GM12878 (cell line): ENCODE data around the gene MSH2. TPM values are rescaled to one million over a fixed set of nuclear protein-coding genes. Genes with fewer than 3 reads are reported as not detected.

ENCODE experiments used
- CBX3 ChIP-seq: fragments of 200-600 bp; sonication (generic); IDR thresholded peaks from 2 replicates; pipeline ENCODE4 v1.6.1; 2016; ENCODE audit warnings: low read depth, borderline replicate concordance
- CHD1 ChIP-seq: IDR thresholded peaks from 2 replicates; pipeline ENCODE4 v1.6.1; 2012; ENCODE audit warnings: low read depth, low read length, improper control_type of control experiment
- CHD4 ChIP-seq: fragments of 200-600 bp; sonication (generic); IDR thresholded peaks from 2 replicates; pipeline ENCODE4 v1.6.1; 2016; ENCODE audit warnings: mild to moderate bottlenecking
- ESRRA ChIP-seq: IDR thresholded peaks from 2 replicates; pipeline ENCODE4 v1.6.1; 2012; ENCODE audit warnings: mild to moderate bottlenecking, low read length, improper control_type of control experiment
- FOXK2 ChIP-seq: fragments of 450-650 bp; IDR thresholded peaks from 2 replicates; pipeline ENCODE4 v1.6.1; 2017; ENCODE audit warnings: mild to moderate bottlenecking, moderate library complexity
- IKZF2 ChIP-seq, 2 experiments: fragments of 450-650 bp; IDR thresholded peaks; 2 replicates each; pipeline ENCODE4 v1.6.1; 2017; ENCODE audit warnings: mild to moderate bottlenecking in 2 of 2, moderate library complexity in 2 of 2
- MEF2B ChIP-seq: fragments of 450-650 bp; IDR thresholded peaks from 2 replicates; pipeline ENCODE4 v1.6.1; 2018; ENCODE audit warnings: mild to moderate bottlenecking, moderate library complexity; ENCODE audit not compliant: partially characterized antibody, poor library complexity, severe bottlenecking
- NR2C1 ChIP-seq: fragments of 450-650 bp; IDR thresholded peaks from 2 replicates; pipeline ENCODE4 v1.6.1; 2017; ENCODE audit warnings: antibody characterized with exemption, mild to moderate bottlenecking, moderate library complexity
- PAX8 ChIP-seq: fragments of 450-650 bp; IDR thresholded peaks from 2 replicates; pipeline ENCODE4 v1.6.1; 2017; ENCODE audit warnings: mild to moderate bottlenecking, moderate library complexity
- PML ChIP-seq: IDR thresholded peaks from 2 replicates; pipeline ENCODE4 v1.6.1; 2012; ENCODE audit warnings: low read length, inconsistent platforms
- RB1 ChIP-seq: fragments of 450-650 bp; formaldehyde crosslinking; IDR thresholded peaks from 2 replicates; pipeline ENCODE4 v1.6.1; 2017; ENCODE audit warnings: mild to moderate bottlenecking, borderline replicate concordance
- SP1 ChIP-seq: IDR thresholded peaks from one replicate; pipeline ENCODE4 v1.6.1; 2011; ENCODE audit warnings: low read depth, low read length
- TCF12 ChIP-seq: IDR thresholded peaks from 2 replicates; pipeline ENCODE4 v1.6.1; 2011; ENCODE audit warnings: low read depth, mild to moderate bottlenecking, low read length
- ZBED1 ChIP-seq: IDR thresholded peaks from 2 replicates; pipeline ENCODE4 v1.6.1; 2016; ENCODE audit warnings: borderline replicate concordance
- ZNF207 ChIP-seq: fragments of 450-650 bp; IDR thresholded peaks from 2 replicates; pipeline ENCODE4 v1.6.1; 2014; ENCODE audit warnings: antibody characterized with exemption, mild to moderate bottlenecking, borderline replicate concordance
- polyA plus RNA-seq, 11 experiments: library from polyadenylated mRNA; depleted of rRNA in 4 of 11; unstranded in 6 of 11; stranded (reverse) in 5 of 11; fragments of >200 nt; fragmentation: Nextera tagmentation in 4 of 11; fragmentation: Illumina TruSeq in 1 of 11; extraction: Ambion mirVana in 4 of 11; extraction: Trizol in 1 of 11; gene quantifications; 1 replicate in 1 of 11; 2 replicates in 10 of 11; pipeline versions ENCODE4 v1.2.1 to v1.2.3, GENCODE V29; 2011 to 2016; ENCODE audit warnings: inconsistent platforms in 2 of 11, missing spikeins in 2 of 11, low read depth in 1 of 11
- total RNA-seq, 4 experiments: library from RNA; depleted of rRNA in 3 of 4; stranded (reverse); fragments of >200 nt in 3 of 4; fragmentation: Illumina TruSeq in 1 of 4; extraction: Trizol in 1 of 4; gene quantifications; 2 replicates each; pipeline versions ENCODE4 v1.2.1 to v1.2.3, GENCODE V29; 2013 to 2021
- TF ChIP-seq, protein P1 (sequence below), 3 experiments: IDR thresholded peaks in 2 of 3; conservative IDR thresholded peaks in 1 of 3; 2 replicates each; pipeline ENCODE4 v1.5.1; 2011; ENCODE audit warnings: low read depth in 3 of 3, low read length in 3 of 3, mild to moderate bottlenecking in 3 of 3, control low read depth in 2 of 3, moderate library complexity in 2 of 3, inconsistent platforms in 1 of 3, mixed read lengths in 1 of 3; ENCODE audit not compliant: control insufficient read depth in 2 of 3, insufficient read depth in 1 of 3; ENCODE audit errors: extremely low read depth in 1 of 3
- TF ChIP-seq, protein P2 (sequence below): fragments of 450-650 bp; IDR thresholded peaks from 2 replicates; pipeline ENCODE4 v1.6.1; 2018; ENCODE audit warnings: borderline replicate concordance, mild to moderate bottlenecking; ENCODE audit not compliant: partially characterized antibody
- TF ChIP-seq, protein P3 (sequence below): IDR thresholded peaks from 2 replicates; pipeline ENCODE4 v1.6.1; 2012; ENCODE audit warnings: low read depth, low read length, improper control_type of control experiment
- TF ChIP-seq, protein P4 (sequence below): fragments of 450-650 bp; IDR thresholded peaks from 2 replicates; pipeline ENCODE4 v1.6.1; 2016; ENCODE audit warnings: mild to moderate bottlenecking, moderate library complexity, borderline replicate concordance
- TF ChIP-seq, protein P5 (sequence below): IDR thresholded peaks from 2 replicates; pipeline ENCODE4 v1.6.1; 2011; ENCODE audit warnings: borderline replicate concordance, low read depth, mild to moderate bottlenecking, moderate library complexity, mixed read lengths, low read length; ENCODE audit not compliant: insufficient read depth; ENCODE audit errors: extremely low read length

Gene MSH2
- total and polyA plus RNA-seq, 10 of the 15 experiments (the other 5 are each of a cell fraction or from before 2014, with no cell fraction given): 24.3 to 94.4 (median 55.5) TPM

DNA sequence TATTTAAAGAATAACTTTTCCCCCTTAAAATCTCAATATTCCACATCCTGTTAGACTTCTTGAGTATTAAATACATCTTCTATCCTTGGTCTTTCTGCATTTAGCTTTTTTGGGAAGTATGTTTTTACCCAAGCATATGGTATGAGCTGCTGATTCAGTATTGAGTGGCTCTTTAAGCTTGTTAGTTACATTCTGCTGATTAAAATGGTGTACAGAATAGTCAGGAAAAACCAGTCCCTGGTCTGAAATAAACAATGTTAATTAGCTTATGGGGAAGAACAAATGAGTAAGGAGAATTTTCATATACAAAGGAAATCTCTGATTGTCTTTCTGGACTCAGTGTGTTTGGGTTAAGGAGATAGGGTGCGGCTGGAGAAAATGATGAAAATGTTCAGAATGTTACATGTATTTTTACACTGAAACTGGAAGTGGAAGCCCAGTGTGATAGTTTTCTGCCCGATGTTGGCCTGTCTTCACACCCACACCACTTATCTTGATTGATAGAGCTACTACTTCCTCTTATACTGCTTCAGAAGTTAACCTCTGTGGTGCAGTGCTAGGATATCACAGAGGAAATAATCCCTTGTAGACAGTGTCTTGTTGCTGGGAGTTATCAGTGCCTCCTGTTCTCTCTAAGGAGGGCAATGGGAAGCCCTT is 84.0 kb downstream of the MSH2 start (continued):
- TF ChIP-seq CHD1 (no peak), IKZF2 (IDR thresholded peaks at IDR 0.05) (peak; percentile 62 to 69; a peak in 3 of 4 replicates), ZBED1 (no peak), CHD4 (no peak), CBX3 (no peak), ESRRA (no peak), MEF2B (no peak), SP1 (no peak), PAX8 (no peak), PML (no peak), RB1 (no peak), ZNF207 (no peak), TCF12 (no peak), NR2C1 (no peak), FOXK2 (no peak)
- TF ChIP-seq, protein P1, sequence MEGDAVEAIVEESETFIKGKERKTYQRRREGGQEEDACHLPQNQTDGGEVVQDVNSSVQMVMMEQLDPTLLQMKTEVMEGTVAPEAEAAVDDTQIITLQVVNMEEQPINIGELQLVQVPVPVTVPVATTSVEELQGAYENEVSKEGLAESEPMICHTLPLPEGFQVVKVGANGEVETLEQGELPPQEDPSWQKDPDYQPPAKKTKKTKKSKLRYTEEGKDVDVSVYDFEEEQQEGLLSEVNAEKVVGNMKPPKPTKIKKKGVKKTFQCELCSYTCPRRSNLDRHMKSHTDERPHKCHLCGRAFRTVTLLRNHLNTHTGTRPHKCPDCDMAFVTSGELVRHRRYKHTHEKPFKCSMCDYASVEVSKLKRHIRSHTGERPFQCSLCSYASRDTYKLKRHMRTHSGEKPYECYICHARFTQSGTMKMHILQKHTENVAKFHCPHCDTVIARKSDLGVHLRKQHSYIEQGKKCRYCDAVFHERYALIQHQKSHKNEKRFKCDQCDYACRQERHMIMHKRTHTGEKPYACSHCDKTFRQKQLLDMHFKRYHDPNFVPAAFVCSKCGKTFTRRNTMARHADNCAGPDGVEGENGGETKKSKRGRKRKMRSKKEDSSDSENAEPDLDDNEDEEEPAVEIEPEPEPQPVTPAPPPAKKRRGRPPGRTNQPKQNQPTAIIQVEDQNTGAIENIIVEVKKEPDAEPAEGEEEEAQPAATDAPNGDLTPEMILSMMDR (IDR thresholded peaks at IDR 0.05 in 2 of 3, conservative IDR thresholded peaks at IDR 0.05 in 1 of 3; ENCODE audit: control insufficient read depth in 2 of 3, extremely low read depth in 1 of 3, insufficient read depth in 1 of 3, low read depth in 3 of 3, low read length in 3 of 3): no peak
- TF ChIP-seq, protein P2, sequence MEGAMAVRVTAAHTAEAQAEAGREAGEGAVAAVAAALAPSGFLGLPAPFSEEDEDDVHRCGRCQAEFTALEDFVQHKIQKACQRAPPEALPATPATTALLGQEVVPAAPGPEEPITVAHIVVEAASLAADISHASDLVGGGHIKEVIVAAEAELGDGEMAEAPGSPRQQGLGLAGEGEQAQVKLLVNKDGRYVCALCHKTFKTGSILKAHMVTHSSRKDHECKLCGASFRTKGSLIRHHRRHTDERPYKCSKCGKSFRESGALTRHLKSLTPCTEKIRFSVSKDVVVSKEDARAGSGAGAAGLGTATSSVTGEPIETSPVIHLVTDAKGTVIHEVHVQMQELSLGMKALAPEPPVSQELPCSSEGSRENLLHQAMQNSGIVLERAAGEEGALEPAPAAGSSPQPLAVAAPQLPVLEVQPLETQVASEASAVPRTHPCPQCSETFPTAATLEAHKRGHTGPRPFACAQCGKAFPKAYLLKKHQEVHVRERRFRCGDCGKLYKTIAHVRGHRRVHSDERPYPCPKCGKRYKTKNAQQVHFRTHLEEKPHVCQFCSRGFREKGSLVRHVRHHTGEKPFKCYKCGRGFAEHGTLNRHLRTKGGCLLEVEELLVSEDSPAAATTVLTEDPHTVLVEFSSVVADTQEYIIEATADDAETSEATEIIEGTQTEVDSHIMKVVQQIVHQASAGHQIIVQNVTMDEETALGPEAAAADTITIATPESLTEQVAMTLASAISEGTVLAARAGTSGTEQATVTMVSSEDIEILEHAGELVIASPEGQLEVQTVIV: no peak
- TF ChIP-seq, protein P3, sequence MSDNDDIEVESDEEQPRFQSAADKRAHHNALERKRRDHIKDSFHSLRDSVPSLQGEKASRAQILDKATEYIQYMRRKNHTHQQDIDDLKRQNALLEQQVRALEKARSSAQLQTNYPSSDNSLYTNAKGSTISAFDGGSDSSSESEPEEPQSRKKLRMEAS: no peak
- TF ChIP-seq, protein P4, sequence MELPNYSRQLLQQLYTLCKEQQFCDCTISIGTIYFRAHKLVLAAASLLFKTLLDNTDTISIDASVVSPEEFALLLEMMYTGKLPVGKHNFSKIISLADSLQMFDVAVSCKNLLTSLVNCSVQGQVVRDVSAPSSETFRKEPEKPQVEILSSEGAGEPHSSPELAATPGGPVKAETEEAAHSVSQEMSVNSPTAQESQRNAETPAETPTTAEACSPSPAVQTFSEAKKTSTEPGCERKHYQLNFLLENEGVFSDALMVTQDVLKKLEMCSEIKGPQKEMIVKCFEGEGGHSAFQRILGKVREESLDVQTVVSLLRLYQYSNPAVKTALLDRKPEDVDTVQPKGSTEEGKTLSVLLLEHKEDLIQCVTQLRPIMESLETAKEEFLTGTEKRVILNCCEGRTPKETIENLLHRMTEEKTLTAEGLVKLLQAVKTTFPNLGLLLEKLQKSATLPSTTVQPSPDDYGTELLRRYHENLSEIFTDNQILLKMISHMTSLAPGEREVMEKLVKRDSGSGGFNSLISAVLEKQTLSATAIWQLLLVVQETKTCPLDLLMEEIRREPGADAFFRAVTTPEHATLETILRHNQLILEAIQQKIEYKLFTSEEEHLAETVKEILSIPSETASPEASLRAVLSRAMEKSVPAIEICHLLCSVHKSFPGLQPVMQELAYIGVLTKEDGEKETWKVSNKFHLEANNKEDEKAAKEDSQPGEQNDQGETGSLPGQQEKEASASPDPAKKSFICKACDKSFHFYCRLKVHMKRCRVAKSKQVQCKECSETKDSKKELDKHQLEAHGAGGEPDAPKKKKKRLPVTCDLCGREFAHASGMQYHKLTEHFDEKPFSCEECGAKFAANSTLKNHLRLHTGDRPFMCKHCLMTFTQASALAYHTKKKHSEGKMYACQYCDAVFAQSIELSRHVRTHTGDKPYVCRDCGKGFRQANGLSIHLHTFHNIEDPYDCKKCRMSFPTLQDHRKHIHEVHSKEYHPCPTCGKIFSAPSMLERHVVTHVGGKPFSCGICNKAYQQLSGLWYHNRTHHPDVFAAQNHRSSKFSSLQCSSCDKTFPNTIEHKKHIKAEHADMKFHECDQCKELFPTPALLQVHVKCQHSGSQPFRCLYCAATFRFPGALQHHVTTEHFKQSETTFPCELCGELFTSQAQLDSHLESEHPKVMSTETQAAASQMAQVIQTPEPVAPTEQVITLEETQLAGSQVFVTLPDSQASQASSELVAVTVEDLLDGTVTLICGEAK: no peak
- TF ChIP-seq, protein P5, sequence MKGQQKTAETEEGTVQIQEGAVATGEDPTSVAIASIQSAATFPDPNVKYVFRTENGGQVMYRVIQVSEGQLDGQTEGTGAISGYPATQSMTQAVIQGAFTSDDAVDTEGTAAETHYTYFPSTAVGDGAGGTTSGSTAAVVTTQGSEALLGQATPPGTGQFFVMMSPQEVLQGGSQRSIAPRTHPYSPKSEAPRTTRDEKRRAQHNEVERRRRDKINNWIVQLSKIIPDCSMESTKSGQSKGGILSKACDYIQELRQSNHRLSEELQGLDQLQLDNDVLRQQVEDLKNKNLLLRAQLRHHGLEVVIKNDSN: no peak
